Astrocyte (in vitro differentiated cells and primary cell): ENCODE measurements around the gene SMIM43. TPM values are rescaled to one million over a fixed set of nuclear protein-coding genes. Genes with fewer than 3 reads are reported as not detected.

ENCODE experiments used
- DNase-seq: peaks from one replicate; pipeline ENCODE4 v3.0.0-alpha.2; 2010; ENCODE audit warnings: low read depth
- FAIRE-seq: peaks from 2 replicates; lab custom pipeline; 2011; peaks lifted over from hg19 to GRCh38; lab: Jason Lieb, UNC
- H2AFZ ChIP-seq: 2 replicates; pipeline ENCODE4 v1.6.0; 2012; ENCODE audit warnings: low read depth, low read length, inconsistent platforms
- H3K27ac ChIP-seq: 2 replicates; pipeline ENCODE4 v1.5.1; 2011; ENCODE audit warnings: low read depth, low read length, inconsistent platforms
- H3K27me3 ChIP-seq: 2 replicates; pipeline ENCODE4 v1.6.0; 2011; ENCODE audit warnings: low read length, inconsistent platforms; ENCODE audit not compliant: insufficient read depth
- H3K36me3 ChIP-seq: 2 replicates; pipeline ENCODE4 v1.5.1; 2011; ENCODE audit warnings: low read length, inconsistent platforms; ENCODE audit not compliant: insufficient read depth
- H3K4me1 ChIP-seq: 2 replicates; pipeline ENCODE4 v1.5.1; 2011; ENCODE audit warnings: low read length, inconsistent platforms; ENCODE audit not compliant: insufficient read depth
- H3K4me2 ChIP-seq: 2 replicates; pipeline ENCODE4 v1.6.0; 2012; ENCODE audit warnings: low read length, inconsistent platforms
- H3K4me3 ChIP-seq: 2 replicates; pipeline ENCODE4 v1.5.1; 2011; ENCODE audit warnings: low read depth, mild to moderate bottlenecking, low read length, inconsistent platforms; ENCODE audit not compliant: insufficient read depth
- H3K79me2 ChIP-seq: 2 replicates; pipeline ENCODE4 v1.6.0; 2012; ENCODE audit warnings: mild to moderate bottlenecking, low read length, inconsistent platforms; ENCODE audit not compliant: insufficient read depth
- H3K9ac ChIP-seq: 2 replicates; pipeline ENCODE4 v1.6.0; 2012; ENCODE audit warnings: mild to moderate bottlenecking, low read length, inconsistent platforms
- H3K9me3 ChIP-seq: 2 replicates; pipeline ENCODE4 v1.5.1; 2012; ENCODE audit warnings: low read depth, mild to moderate bottlenecking, low read length, inconsistent platforms; ENCODE audit not compliant: insufficient read depth
- H4K20me1 ChIP-seq: 2 replicates; pipeline ENCODE4 v1.6.0; 2012; ENCODE audit warnings: low read length, inconsistent platforms; ENCODE audit not compliant: insufficient read depth
- H3K27ac Mint-ChIP-seq: one replicate; pipeline ENCODE4 v1.8.0; 2021; ENCODE audit warnings: mild to moderate bottlenecking, mixed read lengths; ENCODE audit not compliant: unreplicated experiment
- H3K27me3 Mint-ChIP-seq: one replicate; pipeline ENCODE4 v1.8.0; 2021; ENCODE audit warnings: low read depth, mixed read lengths; ENCODE audit not compliant: unreplicated experiment
- H3K36me3 Mint-ChIP-seq: one replicate; pipeline ENCODE4 v1.8.0; 2021; ENCODE audit warnings: low read depth, mixed read lengths; ENCODE audit not compliant: unreplicated experiment
- H3K4me1 Mint-ChIP-seq: one replicate; pipeline ENCODE4 v1.8.0; 2021; ENCODE audit warnings: low read depth, mixed read lengths; ENCODE audit not compliant: unreplicated experiment
- H3K4me3 Mint-ChIP-seq: one replicate; pipeline ENCODE4 v1.8.0; 2021; ENCODE audit warnings: mild to moderate bottlenecking, moderate library complexity, mixed read lengths; ENCODE audit not compliant: unreplicated experiment
- H3K9me3 Mint-ChIP-seq: one replicate; pipeline ENCODE4 v1.8.0; 2021; ENCODE audit warnings: mild to moderate bottlenecking, mixed read lengths; ENCODE audit not compliant: unreplicated experiment
- EZH2 ChIP-seq: IDR thresholded peaks from 2 replicates; pipeline ENCODE4 v1.6.1; 2012; ENCODE audit warnings: mild to moderate bottlenecking, low read length, inconsistent platforms; ENCODE audit not compliant: insufficient read depth
- total RNA-seq: library from RNA; stranded (reverse); gene quantifications from 2 replicates; pipeline ENCODE4 v1.2.1, GENCODE V29; 2021
- TF ChIP-seq, protein P1 (sequence below): IDR thresholded peaks from 2 replicates; pipeline ENCODE4 v1.5.1; 2011; ENCODE audit warnings: low read depth, mild to moderate bottlenecking, inconsistent platforms, low read length, moderate library complexity; ENCODE audit not compliant: insufficient read depth

The SMIM43 gene
- total RNA-seq, 1 donor from 2014 or later, result not detected

DNA sequence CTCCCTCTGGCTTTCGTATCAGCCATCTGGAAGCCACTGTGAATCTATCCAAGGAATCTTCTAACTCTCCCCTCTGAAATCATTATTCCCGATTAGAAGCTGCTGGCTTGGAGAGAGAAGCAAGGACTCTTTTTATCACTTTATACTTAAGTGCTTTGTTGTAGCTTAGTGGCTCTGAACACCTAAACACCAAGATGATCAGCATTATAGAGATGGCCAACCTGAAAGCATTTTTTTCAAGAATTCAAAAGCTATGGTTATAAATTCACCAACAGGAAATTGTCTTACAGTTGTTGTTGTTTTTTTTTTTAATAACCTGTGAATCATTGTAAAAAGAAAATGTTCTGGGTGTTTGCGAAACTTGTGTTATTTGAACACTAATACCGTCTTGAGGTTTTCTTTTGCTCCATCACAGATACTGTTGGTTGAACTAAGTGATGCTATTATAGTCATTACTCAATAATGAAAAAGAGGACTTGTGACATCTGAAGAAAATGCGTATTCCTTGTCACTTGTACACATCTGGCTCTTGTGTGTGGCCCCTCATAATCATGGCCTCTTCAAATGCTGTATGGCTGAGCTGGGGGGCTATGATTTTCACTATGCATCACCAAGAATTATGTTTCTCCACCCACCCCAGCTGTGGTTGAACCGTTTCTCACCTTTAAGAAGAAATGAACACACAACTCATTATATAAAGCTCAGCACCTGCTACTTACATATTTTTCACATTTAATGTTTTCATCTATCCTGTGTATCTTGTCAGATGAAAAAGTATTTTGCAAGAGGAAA lies 11.8 kb upstream of the SMIM43 start:
- H3K36me3 Mint-ChIP-seq, result no peaks in the 10 kb centered on the region
- H3K9ac ChIP-seq, result no peak overlapping the region
- no peaks in the 10 kb centered on the region for H3K4me1 ChIP-seq
- no peak overlapping the region for H3K27ac Mint-ChIP-seq
- no peak overlapping the region for H3K4me3 ChIP-seq
- no peaks in the 10 kb centered on the region for H4K20me1 ChIP-seq
- no peak overlapping the region for H3K4me2 ChIP-seq
- H3K9me3 Mint-ChIP-seq, result no peaks in the 10 kb centered on the region
- no peaks in the 10 kb centered on the region for H3K79me2 ChIP-seq
- no peaks in the 10 kb centered on the region for H3K4me1 Mint-ChIP-seq
- no peak for DNase-seq
- no peaks in the 10 kb centered on the region for H3K27me3 ChIP-seq
- H3K36me3 ChIP-seq, result no peaks in the 10 kb centered on the region
- H3K27me3 Mint-ChIP-seq, result peaks cover 6% of the 10 kb centered on the region
- H3K27ac ChIP-seq, result no peak overlapping the region
- no peak overlapping the region for H2AFZ ChIP-seq
- TF ChIP-seq EZH2, result no peak
- TF ChIP-seq, protein P1, sequence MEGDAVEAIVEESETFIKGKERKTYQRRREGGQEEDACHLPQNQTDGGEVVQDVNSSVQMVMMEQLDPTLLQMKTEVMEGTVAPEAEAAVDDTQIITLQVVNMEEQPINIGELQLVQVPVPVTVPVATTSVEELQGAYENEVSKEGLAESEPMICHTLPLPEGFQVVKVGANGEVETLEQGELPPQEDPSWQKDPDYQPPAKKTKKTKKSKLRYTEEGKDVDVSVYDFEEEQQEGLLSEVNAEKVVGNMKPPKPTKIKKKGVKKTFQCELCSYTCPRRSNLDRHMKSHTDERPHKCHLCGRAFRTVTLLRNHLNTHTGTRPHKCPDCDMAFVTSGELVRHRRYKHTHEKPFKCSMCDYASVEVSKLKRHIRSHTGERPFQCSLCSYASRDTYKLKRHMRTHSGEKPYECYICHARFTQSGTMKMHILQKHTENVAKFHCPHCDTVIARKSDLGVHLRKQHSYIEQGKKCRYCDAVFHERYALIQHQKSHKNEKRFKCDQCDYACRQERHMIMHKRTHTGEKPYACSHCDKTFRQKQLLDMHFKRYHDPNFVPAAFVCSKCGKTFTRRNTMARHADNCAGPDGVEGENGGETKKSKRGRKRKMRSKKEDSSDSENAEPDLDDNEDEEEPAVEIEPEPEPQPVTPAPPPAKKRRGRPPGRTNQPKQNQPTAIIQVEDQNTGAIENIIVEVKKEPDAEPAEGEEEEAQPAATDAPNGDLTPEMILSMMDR, result no peak
- H3K4me3 Mint-ChIP-seq, result no peak overlapping the region
- H3K9me3 ChIP-seq, result no peaks in the 10 kb centered on the region
- no peak for FAIRE-seq

DNA sequence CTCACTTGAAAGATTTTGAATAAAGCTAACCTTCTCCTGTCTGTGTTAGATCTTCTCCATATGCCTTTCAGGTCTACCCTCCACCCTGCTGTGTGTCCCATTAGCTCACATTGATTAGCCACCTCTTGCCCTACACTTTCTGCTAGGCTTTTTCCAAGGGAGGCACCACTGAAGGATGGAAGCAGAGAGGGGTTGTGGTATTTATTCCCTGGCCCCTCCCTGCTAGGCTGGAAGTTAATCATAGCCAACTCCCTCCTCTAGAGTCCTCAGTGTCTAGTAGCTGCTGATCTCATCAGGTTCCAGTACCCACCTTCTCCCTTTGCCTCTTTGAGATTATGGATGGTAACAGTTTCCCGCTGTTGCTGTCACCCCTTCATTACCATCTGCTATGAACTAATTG lies 8.9 kb upstream of the SMIM43 start:
- H3K4me1 Mint-ChIP-seq, result no peaks in the 10 kb centered on the region
- Histone ChIP-seq H3K27ac (no peak overlapping the region), H3K9ac (no peak overlapping the region), H4K20me1 (no peaks in the 10 kb centered on the region), H3K36me3 (no peaks in the 10 kb centered on the region), H3K4me3 (no peak overlapping the region), H2AFZ (no peak overlapping the region), H3K27me3 (peaks cover 5% of the 10 kb centered on the region), H3K9me3 (no peaks in the 10 kb centered on the region), H3K4me2 (no peak overlapping the region), H3K79me2 (no peaks in the 10 kb centered on the region), H3K4me1 (no peaks in the 10 kb centered on the region)
- H3K27me3 Mint-ChIP-seq, result peaks cover 24% of the 10 kb centered on the region
- H3K4me3 Mint-ChIP-seq, result no peak overlapping the region
- no peak overlapping the region for H3K27ac Mint-ChIP-seq
- TF ChIP-seq, protein P1, result no peak
- TF ChIP-seq EZH2, result no peak
- DNase-seq (no peak), FAIRE-seq (no peak)
- H3K9me3 Mint-ChIP-seq, result no peaks in the 10 kb centered on the region
- no peaks in the 10 kb centered on the region for H3K36me3 Mint-ChIP-seq

DNA sequence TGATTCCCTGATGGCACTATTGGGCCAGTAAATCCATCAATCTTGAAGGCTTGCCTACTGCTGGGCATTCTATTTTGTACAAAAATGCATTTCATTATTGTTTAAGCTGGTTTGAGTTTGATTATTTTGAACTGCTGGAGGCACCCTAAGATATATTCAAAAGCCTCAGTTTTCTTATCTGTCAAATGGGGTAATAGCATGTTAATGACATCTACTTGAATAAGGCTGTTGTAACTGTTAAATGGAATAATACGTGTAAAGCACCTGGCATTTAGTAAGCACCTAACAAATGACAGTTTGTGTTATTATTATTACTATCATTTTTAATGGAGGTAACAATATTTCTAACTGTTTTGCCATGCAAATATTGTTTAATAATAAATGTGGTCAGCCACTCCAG lies 6.9 kb upstream of the SMIM43 start:
- no peaks in the 10 kb centered on the region for H3K9me3 ChIP-seq
- Mint-ChIP-seq H3K36me3 (no peaks in the 10 kb centered on the region), H3K27ac (no peak overlapping the region), H3K9me3 (no peaks in the 10 kb centered on the region), H3K27me3 (peaks cover 40% of the 10 kb centered on the region), H3K4me1 (no peaks in the 10 kb centered on the region), H3K4me3 (no peak overlapping the region)
- TF ChIP-seq, protein P1, result no peak
- TF ChIP-seq EZH2, result no peak
- H3K4me1 ChIP-seq, result no peaks in the 10 kb centered on the region
- no peaks in the 10 kb centered on the region for H3K36me3 ChIP-seq
- no peak overlapping the region for H3K4me3 ChIP-seq
- no peak overlapping the region for H3K27ac ChIP-seq
- H3K9ac ChIP-seq, result no peak overlapping the region
- no peaks in the 10 kb centered on the region for H3K79me2 ChIP-seq
- H3K27me3 ChIP-seq, result peaks cover 5% of the 10 kb centered on the region
- no peak overlapping the region for H2AFZ ChIP-seq
- no peak overlapping the region for H3K4me2 ChIP-seq
- H4K20me1 ChIP-seq, result no peaks in the 10 kb centered on the region
- no peak for FAIRE-seq
- DNase-seq, result no peak
